GM19468 (cell line): ENCODE results near the gene TTC6.

ENCODE experiments used
- ATAC-seq: cut with Tn5 transposase; IDR thresholded peaks from one replicate; pipeline ENCODE4 v1.9.1; 2021; ENCODE audit warnings: mild to moderate bottlenecking, moderate library complexity, moderate number of reproducible peaks; ENCODE audit not compliant: unreplicated experiment; ENCODE audit errors: extremely low read depth

TTC6 gene

DNA sequence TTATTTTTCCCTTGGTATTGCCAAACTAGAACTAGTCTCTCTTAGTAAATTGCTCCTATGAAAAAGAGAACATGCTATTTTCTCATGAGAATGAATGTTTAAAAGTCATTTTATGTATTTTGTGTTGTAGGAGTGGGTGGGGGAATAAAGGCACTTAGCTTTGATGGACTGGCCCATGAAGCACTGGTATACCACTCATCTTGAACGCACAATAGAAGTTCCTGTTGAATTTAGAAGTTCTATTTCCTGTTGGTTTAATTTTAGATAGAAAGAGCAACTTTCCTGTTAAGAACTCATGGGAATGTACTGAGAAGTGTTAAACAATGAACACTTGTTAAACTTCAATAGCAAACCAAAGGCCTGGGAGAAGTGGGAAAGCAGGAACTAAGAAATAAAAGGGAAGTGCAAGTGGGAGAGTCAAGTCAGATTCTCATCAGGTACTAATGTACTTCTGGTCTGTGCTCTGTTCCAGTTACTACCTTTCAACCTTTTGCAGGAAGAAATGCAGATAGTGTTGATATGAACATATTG, 23.1 kb downstream of the TTC6 start:
- ATAC-seq: no peak

DNA sequence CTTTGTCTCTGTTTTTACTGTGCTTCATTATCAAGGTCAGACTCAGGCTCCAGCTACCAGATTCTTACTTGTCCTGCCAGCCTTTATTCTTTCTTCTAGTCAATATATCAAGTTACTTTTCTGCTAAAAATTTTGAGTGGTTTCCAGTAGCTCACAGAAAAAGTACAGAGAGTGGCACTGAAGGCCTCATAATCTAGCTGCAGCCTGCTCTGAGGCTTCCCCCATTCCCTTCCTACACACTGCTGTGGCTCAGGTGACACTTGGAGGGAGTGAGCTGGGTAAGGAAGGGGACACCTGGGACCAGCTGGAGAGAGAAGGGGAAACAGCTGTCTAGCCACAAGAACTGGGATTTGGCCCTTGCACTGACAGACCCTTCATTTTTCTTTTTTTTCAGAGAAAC, 25.4 kb downstream of the TTC6 start:
- no peak for ATAC-seq

DNA sequence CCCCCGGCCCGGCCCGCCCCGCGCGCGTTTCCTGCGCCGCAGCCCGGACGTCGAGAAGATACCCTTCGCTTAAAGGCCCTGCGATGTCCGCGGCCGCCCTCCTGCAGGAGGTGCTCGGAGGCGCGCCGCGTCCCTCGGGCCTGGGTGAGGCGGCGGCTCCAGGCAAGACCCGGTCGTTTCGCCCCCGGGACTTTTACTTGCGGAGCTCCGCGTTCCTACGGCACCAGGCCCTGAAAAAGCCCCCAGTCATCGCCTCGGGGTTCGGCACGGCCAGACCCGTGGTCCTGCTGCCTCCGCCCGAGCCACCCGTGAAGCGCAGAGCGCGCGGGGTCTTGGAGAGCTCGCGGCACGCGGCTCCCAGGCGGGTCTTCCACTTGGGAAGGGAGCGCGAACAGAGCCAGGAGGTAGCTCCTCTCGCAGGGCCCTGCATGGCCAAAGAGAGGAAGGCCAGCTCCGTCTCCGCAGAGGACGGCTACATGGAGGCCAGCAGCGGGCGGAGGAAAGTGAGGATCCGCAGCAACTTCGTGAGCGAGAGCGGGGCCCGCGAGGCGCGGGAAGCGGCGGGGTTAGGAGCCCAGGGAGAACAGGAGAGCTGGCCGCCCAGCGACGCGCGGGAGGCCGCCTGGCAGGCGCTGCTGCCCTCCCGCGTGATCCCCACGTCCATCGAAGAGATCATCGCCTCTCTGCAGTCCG, 26.9 kb downstream of the TTC6 start:
- no peak for ATAC-seq

DNA sequence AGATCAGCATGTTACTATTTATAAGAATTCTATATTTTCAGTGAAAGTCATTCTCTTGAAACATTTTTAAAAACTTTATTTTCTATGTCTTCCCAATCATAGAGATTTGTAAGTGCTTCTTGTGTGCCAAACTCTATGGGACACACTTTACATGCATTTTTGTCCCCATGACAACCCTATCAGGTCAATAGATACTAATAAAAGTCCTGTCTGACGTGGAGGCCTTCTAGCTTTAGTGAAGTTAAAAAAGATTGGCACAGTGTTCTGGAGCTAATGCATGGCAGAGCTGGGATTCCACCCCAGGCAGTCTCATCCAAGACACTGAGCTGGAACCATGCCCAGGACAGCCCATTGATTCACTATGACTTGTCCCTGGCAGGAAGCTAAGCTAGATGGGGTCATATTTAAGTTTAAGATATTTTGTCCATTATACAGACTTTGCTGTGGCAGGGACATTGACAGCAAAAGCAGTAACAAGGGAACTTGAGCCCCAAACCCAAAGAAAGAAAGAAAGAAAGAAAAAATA, 28.1 kb downstream of the TTC6 start:
- no peak for ATAC-seq

DNA sequence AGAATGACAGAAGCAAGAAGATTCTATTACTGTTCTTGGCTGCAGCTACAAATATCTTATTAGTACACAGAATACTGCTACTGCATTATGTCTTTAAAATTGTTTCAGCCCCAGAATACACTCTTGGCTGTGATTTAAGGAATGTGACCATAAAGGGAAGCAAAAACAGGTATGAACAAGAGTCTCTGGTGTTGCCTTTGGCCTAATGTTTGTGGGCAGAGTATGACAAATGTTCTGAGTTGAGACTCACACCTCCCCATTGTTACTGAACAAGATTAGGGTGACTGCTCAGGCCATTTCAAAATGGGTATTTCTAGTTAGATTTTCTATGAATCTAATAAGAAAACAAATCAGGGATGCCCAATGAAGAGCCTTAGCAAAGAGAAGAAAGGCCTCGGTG, 28.5 kb downstream of the TTC6 start:
- ATAC-seq: no peak

DNA sequence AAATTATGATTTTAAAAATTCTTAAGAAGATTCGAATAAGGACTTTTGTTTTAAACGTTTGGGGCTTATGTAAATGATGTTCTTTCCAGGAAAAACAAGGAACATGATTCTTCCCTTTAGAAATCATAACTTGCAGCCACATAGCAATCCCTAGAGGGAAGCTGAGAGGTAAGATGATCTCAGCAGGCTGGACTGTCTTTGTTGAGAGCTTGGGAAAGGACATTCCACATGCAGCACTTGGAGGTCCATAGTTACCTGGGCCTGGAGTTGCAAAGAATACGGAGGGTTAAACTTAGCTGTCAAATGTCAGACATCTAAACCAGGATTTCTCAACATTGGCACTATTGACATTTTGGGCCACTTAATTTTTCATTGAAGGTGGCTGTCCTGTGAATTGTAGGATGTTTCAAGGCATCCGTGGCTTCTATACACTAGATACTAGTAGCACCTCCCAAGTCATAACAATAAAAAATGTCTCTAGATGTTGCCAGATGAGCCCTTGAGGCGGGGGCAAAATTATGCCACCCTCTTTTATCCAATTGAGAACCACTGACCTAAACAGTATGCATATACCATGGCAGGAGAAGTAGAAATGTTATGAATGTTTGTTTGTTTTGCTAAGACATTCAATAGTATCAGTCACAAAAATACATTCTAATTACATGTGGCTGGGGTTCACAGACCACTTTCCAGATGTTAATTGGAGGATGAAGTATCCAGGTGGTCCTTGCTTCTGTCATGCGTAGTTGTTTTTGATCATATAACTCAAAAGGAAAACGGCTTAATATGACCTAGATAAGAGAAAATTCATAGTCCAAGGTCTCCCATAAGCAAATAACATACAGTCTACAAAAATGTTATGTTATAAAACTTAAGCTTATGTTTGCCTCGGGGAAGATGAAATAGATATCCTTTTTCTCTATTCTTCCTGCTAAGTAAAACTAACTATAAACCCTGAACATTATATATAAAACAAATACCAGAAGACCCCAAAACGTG, 30.5 kb downstream of the TTC6 start:
- no peak for ATAC-seq

DNA sequence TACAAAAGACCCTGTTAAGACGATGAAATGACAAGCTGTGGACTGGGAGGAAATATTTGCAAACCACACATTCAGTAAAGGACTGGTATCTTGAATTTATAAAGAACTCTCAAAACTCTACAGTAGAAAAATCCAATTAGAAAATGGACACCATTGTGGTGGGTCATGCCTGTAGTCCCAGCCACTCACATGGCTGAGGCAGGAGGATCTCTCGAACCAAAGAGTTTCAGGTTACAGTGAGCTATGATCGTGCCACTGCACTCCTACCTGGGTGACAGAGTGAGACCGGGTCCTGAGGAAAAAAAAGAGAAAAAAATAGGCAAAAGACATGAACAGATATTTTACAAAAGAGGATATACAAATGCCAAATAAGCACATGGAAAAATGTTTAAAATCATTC, 41.9 kb downstream of the TTC6 start:
- ATAC-seq: no peak

DNA sequence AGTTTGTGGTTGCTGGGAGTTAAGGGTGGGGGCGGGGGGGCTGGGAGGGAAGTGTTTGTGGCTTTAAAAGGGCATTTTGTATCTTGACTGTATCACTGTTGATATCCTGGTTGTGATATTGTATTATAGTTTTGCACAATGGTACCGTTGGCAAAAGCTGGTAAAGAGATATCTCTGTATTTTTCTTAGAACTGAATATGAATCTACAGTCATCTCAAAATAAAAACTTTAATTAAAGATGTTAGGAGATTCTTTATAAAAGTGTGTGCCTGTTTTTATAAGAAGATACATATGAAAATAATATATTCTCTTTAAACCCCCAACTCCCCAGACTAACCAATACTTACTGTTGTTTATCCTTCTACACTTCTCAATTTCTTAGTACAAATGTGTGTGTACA, 43.2 kb downstream of the TTC6 start:
- no peak for ATAC-seq

DNA sequence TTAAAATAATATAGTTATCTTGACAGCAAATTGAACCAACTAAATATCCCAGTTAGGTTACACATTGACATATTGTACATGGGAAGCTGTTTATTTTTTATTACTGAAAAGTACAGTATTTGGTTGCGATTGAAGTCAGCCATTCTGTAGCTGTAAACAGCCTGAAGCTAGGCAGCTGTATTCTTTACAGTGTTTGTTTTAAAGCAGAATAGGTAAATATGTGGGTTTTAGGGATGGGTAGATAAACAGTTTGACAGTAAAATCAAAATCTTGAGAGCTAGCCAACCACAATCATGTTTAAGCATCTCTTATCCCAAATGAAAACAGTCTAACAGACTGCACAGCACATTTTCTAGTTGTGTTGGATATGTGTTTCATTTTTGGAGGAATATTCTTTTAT, 45.7 kb downstream of the TTC6 start:
- ATAC-seq: no peak

DNA sequence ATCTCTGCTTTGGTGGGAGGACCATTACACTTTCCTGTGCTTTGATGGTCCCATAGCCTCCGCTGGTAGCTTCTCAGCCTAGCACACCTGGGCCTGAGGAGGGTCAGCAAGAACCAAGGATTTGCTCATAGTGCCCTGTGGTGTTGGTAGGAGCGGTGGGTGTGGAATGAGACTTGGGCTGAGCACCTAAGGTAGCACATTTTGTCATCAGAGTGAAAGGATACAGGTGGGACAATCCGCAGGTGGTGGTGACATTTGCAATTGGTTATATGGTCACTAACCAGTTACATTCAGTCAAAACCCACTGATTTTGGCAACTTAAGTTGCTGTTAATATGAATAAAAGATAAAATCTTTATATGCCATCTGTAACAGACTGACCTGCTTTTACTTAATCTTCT, 46.7 kb downstream of the TTC6 start:
- no peak for ATAC-seq

DNA sequence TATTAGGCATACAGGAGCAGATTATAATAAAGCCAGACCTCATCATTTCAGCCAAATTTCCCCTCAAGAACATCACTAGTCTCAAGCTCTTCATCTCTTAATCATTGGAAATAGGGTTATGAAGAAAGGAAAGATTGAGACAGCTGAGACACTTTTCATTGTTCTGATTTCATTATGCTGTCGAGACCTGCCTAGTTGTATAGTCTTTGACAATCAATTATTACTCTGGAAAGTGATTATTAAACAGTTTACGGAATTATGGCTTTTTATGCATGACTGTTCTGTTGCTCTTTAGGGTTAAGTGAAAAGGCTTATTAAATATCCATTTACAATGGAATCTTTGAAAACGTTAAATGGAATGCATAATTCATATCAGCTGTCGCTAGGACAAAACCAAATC, 48.3 kb downstream of the TTC6 start:
- no peak for ATAC-seq
